Neural cell (in vitro differentiated cells): Measurements from ENCODE around the gene MOGAT2.
"Not testable (repeated sequence)": the region's sequence is repeated elsewhere in the genome, so short reads cannot be mapped to it uniquely, and the experiment has no call there.

Experiments
- EP300 ChIP-seq: fragments of 450-650 bp; conservative IDR thresholded peaks from 2 replicates; pipeline ENCODE4 v1.6.1; 2014; ENCODE audit warnings: antibody characterized with exemption, mild to moderate bottlenecking, moderate library complexity; ENCODE audit not compliant: poor library complexity, severe bottlenecking
- EZH2 ChIP-seq: fragments of 200-600, 300-800 bp; shearing (Covaris generic), sonication (generic); IDR thresholded peaks from 2 replicates; pipeline ENCODE4 v1.6.1; 2014; ENCODE audit warnings: antibody characterized with exemption, low read length, borderline replicate concordance, mild to moderate bottlenecking; ENCODE audit not compliant: insufficient read depth, poor library complexity, severe bottlenecking
- MXI1 ChIP-seq: fragments of 450-650 bp; conservative IDR thresholded peaks from 2 replicates; pipeline ENCODE4 v1.6.1; 2014; ENCODE audit warnings: antibody characterized with exemption, mild to moderate bottlenecking; ENCODE audit not compliant: poor library complexity, severe bottlenecking
- POLR2AphosphoS5 ChIP-seq: IDR thresholded peaks from 2 replicates; pipeline ENCODE4 v1.6.1; 2012
- RAD21 ChIP-seq: fragments of 450-650 bp; conservative IDR thresholded peaks from 2 replicates; pipeline ENCODE4 v1.6.1; 2014; ENCODE audit warnings: antibody characterized with exemption, mild to moderate bottlenecking, moderate library complexity
- SMC3 ChIP-seq: fragments of 450-650 bp; conservative IDR thresholded peaks from 2 replicates; pipeline ENCODE4 v1.6.1; 2014; ENCODE audit warnings: antibody characterized with exemption, mild to moderate bottlenecking, moderate library complexity; ENCODE audit not compliant: poor library complexity
- TAF1 ChIP-seq: IDR thresholded peaks from 2 replicates; pipeline ENCODE4 v1.6.1; 2012; ENCODE audit warnings: low read depth
- TF ChIP-seq, protein P1 (sequence below): IDR thresholded peaks from 2 replicates; pipeline ENCODE4 v1.6.1; 2012; ENCODE audit warnings: borderline replicate concordance
- TF ChIP-seq, protein P2 (sequence below): fragments of 450-650 bp; IDR thresholded peaks from 2 replicates; pipeline ENCODE4 v1.5.1; 2014; ENCODE audit warnings: antibody characterized with exemption, mild to moderate bottlenecking, moderate library complexity; ENCODE audit not compliant: poor library complexity, severe bottlenecking

DNA sequence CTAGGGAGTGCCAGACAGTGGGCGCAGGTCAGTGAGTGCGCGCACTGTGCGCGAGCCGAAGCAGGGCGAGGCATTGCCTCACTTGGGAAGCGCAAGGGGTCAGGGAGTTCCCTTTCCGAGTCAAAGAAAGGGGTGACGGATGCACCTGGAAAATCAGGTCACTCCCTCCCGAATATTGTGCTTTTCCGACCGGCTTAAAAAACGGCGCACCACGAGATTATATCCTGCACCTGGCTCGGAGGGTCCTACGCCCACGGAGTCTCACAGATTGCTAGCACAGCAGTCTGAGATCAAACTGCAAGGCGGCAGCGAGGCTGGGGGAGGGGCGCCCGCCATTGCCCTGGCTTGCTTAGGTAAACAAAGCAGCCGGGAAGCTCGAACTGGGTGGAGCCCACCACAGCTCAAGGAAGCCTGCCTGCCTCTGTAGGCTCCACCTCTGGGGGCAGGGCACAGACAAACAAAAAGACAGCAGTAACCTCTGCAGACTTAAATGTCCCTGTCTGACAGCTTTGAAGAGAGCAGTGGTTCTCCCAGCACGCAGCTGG lies 31.2 kb downstream of the MOGAT2 start:
- not testable (repeated sequence) for TF ChIP-seq EP300, POLR2AphosphoS5, MXI1, EZH2, SMC3, RAD21, TAF1
- TF ChIP-seq, protein P1, sequence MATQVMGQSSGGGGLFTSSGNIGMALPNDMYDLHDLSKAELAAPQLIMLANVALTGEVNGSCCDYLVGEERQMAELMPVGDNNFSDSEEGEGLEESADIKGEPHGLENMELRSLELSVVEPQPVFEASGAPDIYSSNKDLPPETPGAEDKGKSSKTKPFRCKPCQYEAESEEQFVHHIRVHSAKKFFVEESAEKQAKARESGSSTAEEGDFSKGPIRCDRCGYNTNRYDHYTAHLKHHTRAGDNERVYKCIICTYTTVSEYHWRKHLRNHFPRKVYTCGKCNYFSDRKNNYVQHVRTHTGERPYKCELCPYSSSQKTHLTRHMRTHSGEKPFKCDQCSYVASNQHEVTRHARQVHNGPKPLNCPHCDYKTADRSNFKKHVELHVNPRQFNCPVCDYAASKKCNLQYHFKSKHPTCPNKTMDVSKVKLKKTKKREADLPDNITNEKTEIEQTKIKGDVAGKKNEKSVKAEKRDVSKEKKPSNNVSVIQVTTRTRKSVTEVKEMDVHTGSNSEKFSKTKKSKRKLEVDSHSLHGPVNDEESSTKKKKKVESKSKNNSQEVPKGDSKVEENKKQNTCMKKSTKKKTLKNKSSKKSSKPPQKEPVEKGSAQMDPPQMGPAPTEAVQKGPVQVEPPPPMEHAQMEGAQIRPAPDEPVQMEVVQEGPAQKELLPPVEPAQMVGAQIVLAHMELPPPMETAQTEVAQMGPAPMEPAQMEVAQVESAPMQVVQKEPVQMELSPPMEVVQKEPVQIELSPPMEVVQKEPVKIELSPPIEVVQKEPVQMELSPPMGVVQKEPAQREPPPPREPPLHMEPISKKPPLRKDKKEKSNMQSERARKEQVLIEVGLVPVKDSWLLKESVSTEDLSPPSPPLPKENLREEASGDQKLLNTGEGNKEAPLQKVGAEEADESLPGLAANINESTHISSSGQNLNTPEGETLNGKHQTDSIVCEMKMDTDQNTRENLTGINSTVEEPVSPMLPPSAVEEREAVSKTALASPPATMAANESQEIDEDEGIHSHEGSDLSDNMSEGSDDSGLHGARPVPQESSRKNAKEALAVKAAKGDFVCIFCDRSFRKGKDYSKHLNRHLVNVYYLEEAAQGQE: not testable (repeated sequence)
- TF ChIP-seq, protein P2, sequence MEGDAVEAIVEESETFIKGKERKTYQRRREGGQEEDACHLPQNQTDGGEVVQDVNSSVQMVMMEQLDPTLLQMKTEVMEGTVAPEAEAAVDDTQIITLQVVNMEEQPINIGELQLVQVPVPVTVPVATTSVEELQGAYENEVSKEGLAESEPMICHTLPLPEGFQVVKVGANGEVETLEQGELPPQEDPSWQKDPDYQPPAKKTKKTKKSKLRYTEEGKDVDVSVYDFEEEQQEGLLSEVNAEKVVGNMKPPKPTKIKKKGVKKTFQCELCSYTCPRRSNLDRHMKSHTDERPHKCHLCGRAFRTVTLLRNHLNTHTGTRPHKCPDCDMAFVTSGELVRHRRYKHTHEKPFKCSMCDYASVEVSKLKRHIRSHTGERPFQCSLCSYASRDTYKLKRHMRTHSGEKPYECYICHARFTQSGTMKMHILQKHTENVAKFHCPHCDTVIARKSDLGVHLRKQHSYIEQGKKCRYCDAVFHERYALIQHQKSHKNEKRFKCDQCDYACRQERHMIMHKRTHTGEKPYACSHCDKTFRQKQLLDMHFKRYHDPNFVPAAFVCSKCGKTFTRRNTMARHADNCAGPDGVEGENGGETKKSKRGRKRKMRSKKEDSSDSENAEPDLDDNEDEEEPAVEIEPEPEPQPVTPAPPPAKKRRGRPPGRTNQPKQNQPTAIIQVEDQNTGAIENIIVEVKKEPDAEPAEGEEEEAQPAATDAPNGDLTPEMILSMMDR: not testable (repeated sequence)
